Head of caudate nucleus (tissue), 42 donors: ENCODE results near the gene NFIX.
A peak's percentile ranks its signal among the peaks of the same experiment; 100 is the strongest.

Experiments
- DNase-seq, 42 donors: peaks; one replicate each; pipeline versions ENCODE4 v3.0.0 to v3.0.0-alpha.2; 2020 to 2021; ENCODE audit warnings: mixed read lengths in 7 of 42
- intact Hi-C: fragments of 100-400 bp; cut with DNase I; formaldehyde crosslinking; loops from one replicate; pipeline ENCODE4 v1.15.0; 2022

NFIX gene

GRCh38 chr19:13090511-13091231, 95.4 kb downstream of the NFIX start:
- intact Hi-C loops: loop anchor here (5.0 kb wide), 1 partner anchor 108 kb away; no protein-coding TSS in a partner anchor
- peak in 1 of 42 donors; percentile 30 for DNase-seq

DNA sequence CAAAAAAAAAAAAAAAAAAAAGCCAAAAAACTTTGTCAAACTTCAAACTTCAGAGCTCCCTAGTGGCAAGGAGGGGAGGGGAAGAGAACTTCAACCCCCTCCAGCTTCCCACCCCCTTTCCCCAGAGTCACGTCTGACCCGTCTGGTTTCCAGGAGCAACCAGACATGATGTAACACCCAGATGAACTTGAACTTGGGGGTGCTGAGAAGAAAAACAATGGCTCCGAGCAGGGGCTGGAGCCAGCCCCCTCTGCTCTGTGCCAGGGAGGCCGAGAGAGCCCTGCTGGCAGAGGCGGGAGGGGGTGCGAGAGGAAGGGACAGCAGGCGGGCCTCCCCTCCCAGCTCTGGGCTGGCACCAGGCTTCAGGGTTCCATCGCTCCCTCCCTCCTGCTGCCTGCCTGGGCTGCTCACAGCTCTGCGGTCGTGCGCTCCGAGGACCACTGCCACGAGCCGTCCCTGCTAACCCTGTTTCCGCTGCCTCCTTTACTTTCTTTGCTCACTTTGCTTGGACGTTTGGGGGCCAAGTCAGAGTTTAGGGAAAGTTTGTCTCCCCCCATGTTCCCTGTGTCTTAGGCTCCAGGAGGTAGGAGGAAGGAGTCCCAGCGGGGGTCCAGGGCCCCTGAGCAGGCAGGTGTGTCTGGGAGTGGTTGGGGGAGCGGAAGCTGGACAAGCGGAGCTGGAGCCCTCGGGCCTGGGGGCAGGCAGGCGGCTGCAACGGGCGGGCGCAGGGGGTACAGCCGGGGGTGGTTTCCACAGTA, 96.3 kb downstream of the NFIX start:
- peak; percentile 64 to 93 (median 85) for DNase-seq
- intact Hi-C loops: loop anchor here (5.0 kb wide), 1 partner anchor 109 kb away; no protein-coding TSS in a partner anchor

GRCh38 chr19:13092158-13092543, 96.9 kb downstream of the NFIX start:
- peak in 2 of 42 donors; percentile 1 to 27 for DNase-seq
- intact Hi-C loops: loop anchor here (5.0 kb wide), 1 partner anchor 110 kb away; no protein-coding TSS in a partner anchor

- peak in 2 of 42 donors; percentile 6 to 20 for DNase-seq
Measured at GRCh38 chr19:13092606-13093235, 97.4 kb downstream of the NFIX start.

GRCh38 chr19:13093407-13094105, 98.3 kb downstream of the NFIX start:
- intact Hi-C loops: loop anchor here (5.0 kb wide), 1 partner anchor 111 kb away; no protein-coding TSS in a partner anchor
- peak; percentile 72 to 96 (median 88) for DNase-seq

More at GRCh38 chr19:13092606-13093235, 97.4 kb downstream of the NFIX start:
- intact Hi-C loops: loop anchor here (5.0 kb wide), 1 partner anchor 110 kb away; no protein-coding TSS in a partner anchor

DNA sequence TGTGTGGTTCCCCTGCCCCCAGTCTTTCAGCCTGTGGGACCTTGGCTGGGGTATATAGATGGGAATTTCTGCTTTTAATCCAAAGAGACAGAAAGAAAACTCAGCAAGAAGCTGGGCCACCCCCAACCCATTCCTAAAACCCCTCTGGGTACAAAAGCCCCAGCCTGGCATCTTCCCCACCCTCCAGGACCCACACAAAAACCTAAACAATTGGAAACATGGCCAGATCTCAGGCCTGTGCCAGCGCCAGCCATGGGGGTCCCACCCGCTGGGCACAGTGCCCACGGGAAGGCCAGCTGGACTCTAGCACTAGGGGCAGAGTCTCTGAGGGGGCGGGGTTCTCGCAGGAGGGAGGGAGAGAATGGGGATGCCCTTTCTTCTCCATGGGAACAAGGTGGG, 98.8 kb downstream of the NFIX start:
- intact Hi-C loops: loop anchor here (5.0 kb wide), 1 partner anchor 112 kb away; no protein-coding TSS in a partner anchor
- DNase-seq: peak in 2 of 42 donors; percentile 7 to 34

DNA sequence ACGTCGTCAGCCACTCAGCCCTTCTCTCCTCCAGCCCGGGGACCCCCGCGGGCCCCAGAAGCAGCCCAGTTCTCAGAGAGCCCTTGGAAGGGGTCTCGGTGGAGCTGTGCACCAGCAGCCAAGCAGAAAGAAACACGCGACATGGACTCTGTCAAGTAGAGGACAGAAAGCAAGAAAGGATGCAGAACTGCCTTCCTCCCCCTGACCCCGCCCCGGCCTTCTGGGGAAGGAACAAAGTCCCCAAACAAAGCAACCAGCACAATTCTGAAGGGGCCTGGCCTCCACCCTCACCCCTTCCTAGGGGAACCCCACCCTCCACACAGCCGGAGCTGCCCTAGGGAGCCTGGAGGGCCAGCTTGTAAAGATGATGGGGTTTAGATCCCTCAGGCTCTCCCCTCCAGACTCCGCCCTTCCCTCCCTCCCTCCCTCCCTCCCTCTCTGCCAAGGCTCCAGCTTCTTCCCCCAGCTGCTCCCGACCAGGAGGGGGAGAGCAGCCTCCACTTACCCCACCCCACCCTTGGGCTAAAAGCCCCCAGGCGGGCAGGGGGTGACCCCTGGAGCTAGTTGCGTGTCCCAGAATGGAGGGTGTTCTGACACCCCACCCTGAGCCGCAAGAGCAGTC, 99.6 kb downstream of the NFIX start:
- DNase-seq: peak in 1 of 42 donors; percentile 36
- intact Hi-C loops: loop anchor here (5.0 kb wide), 1 partner anchor 113 kb away; no protein-coding TSS in a partner anchor

DNA sequence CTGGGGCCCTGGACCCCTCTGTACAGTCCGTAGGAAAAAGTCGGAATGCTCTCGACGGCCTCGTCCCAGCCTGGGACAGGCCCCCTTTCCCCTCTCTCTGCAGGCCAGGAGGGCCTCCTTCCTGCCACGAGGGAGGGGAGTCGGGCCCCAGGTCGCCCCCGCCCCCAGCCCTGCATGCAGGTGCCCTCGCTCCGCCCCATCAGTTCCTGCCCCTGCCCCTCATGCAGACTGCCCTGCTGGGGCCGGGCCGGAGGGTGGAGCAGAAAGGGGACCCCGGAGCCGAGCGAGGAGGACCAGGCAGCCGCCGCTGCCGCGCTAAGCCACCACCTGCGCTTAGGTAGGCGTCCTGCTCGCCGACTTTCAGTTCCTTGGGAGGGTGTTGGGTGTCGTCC, 100.1 kb downstream of the NFIX start:
- DNase-seq: no peak
- intact Hi-C loops: no loop called here

- DNase-seq: no peak
- intact Hi-C loops: no loop called here
Measured at GRCh38 chr19:13095934-13096927, 101.0 kb downstream of the NFIX start.

DNA sequence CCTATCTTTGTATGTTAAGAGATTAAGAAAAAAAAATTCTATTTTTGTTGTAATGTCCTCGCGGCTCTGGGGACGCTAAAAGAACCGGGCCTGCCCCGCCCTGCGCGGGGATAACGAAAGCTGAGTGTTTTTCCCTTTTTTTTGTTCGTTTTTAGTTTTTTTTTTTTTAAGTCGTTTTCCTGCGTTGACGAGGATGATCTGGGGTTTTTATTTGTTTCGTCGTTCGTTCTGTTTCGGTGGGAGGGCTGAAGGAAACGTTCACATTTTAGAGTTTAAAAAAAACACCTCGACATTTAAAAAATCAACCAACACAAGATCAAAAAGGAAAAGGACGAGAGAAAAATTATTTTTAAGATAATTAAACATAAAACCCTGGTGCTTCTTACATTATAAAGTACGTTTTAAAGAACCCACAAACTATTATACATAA, 101.8 kb downstream of the NFIX start:
- intact Hi-C loops: no loop called here
- no peak for DNase-seq

GRCh38 chr19:13097463-13098258, 102.4 kb downstream of the NFIX start:
- intact Hi-C loops: no loop called here
- DNase-seq: peak in 1 of 42 donors; percentile 37

GRCh38 chr19:13098277-13099072, 103.2 kb downstream of the NFIX start:
- DNase-seq: peak in 1 of 42 donors; percentile 3
- intact Hi-C loops: no loop called here

DNA sequence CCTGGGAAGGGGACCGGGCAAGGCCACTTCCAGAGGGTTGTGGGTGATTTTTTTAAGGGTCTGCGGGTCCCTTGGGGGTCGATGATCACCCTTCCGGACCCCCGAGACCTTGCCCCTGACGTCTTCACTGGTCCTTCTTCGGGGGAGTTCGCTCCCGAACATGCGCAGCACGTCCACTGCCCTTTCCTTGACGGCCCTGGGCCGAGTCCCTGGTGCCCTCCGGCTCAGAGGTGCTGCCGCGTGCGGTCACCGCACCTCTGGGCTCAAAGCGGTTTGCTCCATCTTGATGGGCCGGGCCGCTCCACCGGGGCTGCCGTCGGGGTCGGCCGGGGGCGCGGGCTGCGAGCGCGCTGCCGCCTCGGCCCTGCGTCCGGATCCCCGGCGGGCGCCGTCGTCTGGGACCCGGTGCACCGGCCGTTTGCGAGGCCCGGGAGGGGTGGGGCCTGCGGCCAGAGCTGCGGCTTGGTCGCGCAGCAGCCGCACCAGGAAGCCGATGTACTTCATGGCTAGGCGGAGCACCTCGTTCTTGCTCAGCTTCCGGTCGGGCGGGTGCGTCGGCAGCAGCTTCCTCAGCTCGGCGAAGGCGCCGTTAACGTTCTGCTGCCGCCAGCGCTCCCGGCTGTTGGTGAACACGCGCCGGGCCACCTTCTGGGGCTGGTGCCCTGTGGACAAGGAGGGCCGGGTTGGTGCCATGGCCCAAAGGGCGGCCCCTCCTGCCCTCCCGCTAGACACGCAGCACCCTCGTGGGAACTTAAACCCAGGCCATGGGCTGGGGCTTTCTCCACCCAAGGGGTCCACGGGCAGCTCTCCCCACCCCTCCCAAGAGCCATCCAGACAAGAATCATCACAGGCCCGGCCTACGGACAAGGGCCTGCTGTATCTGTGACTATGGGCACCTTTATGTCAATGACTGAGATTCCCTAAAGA, 104.1 kb downstream of the NFIX start:
- intact Hi-C loops: no loop called here
- DNase-seq: peak in 24 of 42 donors; percentile 36 to 74 (median 56)

GRCh38 chr19:13100031-13100588, 104.8 kb downstream of the NFIX start:
- intact Hi-C loops: no loop called here
- no peak for DNase-seq
